EH (cell line): Measurements from ENCODE around the gene IDS.

Source experiments
- DNase-seq: peaks from one replicate; pipeline ENCODE4 v3.0.0-alpha.2; 2015; ENCODE audit warnings: low read depth

IDS gene

GRCh38 chrX:149456476-149457245, 48.4 kb downstream of the IDS start:
- no peak for DNase-seq

- no peak for DNase-seq
These were observed 49.2 kb downstream of the IDS start for GRCh38 chrX:149455934-149456333.

- peak; percentile 8 for DNase-seq
These were observed 50.9 kb downstream of the IDS start for GRCh38 chrX:149453906-149454822.

- DNase-seq, result peak; percentile 64
These were observed 52.1 kb downstream of the IDS start for GRCh38 chrX:149453030-149453429.

GRCh38 chrX:149433451-149433850, 71.7 kb downstream of the IDS start:
- no peak for DNase-seq

GRCh38 chrX:149433051-149433450, 72.1 kb downstream of the IDS start:
- DNase-seq, result no peak
